Caco-2 (cell line): Measurements from ENCODE around the gene PARD3. TPM values are rescaled to one million over a fixed set of nuclear protein-coding genes. Genes with fewer than 3 reads are reported as not detected.

ENCODE experiments used
- BruUV-seq: library from RNA; stranded (reverse); fragments of 400-500 nt; replicated peaks from 2 replicates; lab custom pipeline; 2021; lab: Mats Ljungman, UMichigan
- CTCF ChIA-PET: fragments of 300-600 bp; sonication (Branson Sonifier 250); formaldehyde crosslinking; loops from one replicate; lab custom pipeline; 2022; ENCODE audit warnings: antibody characterized with exemption; lab: Charles Lee
- POLR2A ChIA-PET: fragments of 300-600 bp; sonication (Branson Sonifier 250); formaldehyde crosslinking; loops from one replicate; lab custom pipeline; 2022; ENCODE audit warnings: antibody characterized with exemption; lab: Charles Lee
- DNase-seq, 2 experiments: peaks; one replicate each; pipeline versions ENCODE4 v3.0.0 to v3.0.0-alpha.2; 2020 to 2022
- H3K27me3 ChIP-seq: replicated peaks from 2 replicates; pipeline ENCODE4 v1.6.0; 2011; ENCODE audit warnings: low read length; ENCODE audit not compliant: control insufficient read depth, insufficient read depth
- H3K36me3 ChIP-seq: 2 replicates; pipeline ENCODE4 v1.5.1; 2011; ENCODE audit warnings: low read length; ENCODE audit not compliant: control insufficient read depth, insufficient read depth
- H3K4me1 ChIP-seq: fragments of 250-450 bp; sonication (Bioruptor Pico); 2 replicates; pipeline ENCODE4 v1.5.1; 2020; ENCODE audit warnings: mild to moderate bottlenecking
- H3K4me3 ChIP-seq: 2 replicates; pipeline ENCODE4 v1.5.1; 2011; ENCODE audit warnings: low read depth, mild to moderate bottlenecking, control low read depth, low read length
- H3K9me3 ChIP-seq: fragments of 250-450 bp; sonication (Bioruptor Pico); 2 replicates; pipeline ENCODE4 v1.5.1; 2020; ENCODE audit warnings: mild to moderate bottlenecking, moderate library complexity
- H3K27ac Mint-ChIP-seq: one replicate; pipeline ENCODE4 v1.8.0; 2022; ENCODE audit warnings: mixed read lengths; ENCODE audit not compliant: unreplicated experiment
- H3K27me3 Mint-ChIP-seq: one replicate; pipeline ENCODE4 v1.8.0; 2022; ENCODE audit warnings: mixed read lengths; ENCODE audit not compliant: insufficient read depth, unreplicated experiment
- H3K36me3 Mint-ChIP-seq: one replicate; pipeline ENCODE4 v1.8.0; 2022; ENCODE audit warnings: mild to moderate bottlenecking, mixed read lengths; ENCODE audit not compliant: insufficient read depth, unreplicated experiment
- H3K4me1 Mint-ChIP-seq: one replicate; pipeline ENCODE4 v1.8.0; 2022; ENCODE audit warnings: low read depth, mixed read lengths; ENCODE audit not compliant: unreplicated experiment
- H3K4me3 Mint-ChIP-seq: one replicate; pipeline ENCODE4 v1.8.0; 2022; ENCODE audit warnings: mild to moderate bottlenecking, moderate library complexity, mixed read lengths; ENCODE audit not compliant: unreplicated experiment
- H3K9me3 Mint-ChIP-seq: one replicate; pipeline ENCODE4 v1.8.0; 2022; ENCODE audit warnings: mixed read lengths; ENCODE audit not compliant: unreplicated experiment
- CTCF ChIP-seq, 2 experiments: fragments of 200-600 bp in 1 of 2; IDR thresholded peaks; 1 replicate in 1 of 2; 2 replicates in 1 of 2; pipeline versions ENCODE4 v1.5.1 to v1.8.0; 2011 to 2022; ENCODE audit warnings: antibody characterized with exemption in 1 of 2, control low read depth in 1 of 2, inconsistent platforms in 1 of 2, low read depth in 1 of 2, low read length in 1 of 2, mild to moderate bottlenecking in 1 of 2, moderate library complexity in 1 of 2; ENCODE audit not compliant: insufficient read depth in 1 of 2, severe bottlenecking in 1 of 2, unreplicated experiment in 1 of 2
- intact Hi-C: fragments of 100-400 bp; cut with micrococcal nuclease; formaldehyde crosslinking; loops from one replicate; pipeline ENCODE4 v1.10.0; 2022; ENCODE audit not compliant: unreplicated experiment
- total RNA-seq: library from RNA; stranded (reverse); gene quantifications from 2 replicates; pipeline ENCODE4 v1.2.3, GENCODE V29; 2022

The PARD3 gene
- total RNA-seq, 1 experiment from 2014 or later, result 80.7 TPM

- no peak overlapping the region for H3K4me3 Mint-ChIP-seq
- H3K36me3 Mint-ChIP-seq, result no peaks in the 10 kb centered on the region
- H3K9me3 ChIP-seq, result no peaks in the 10 kb centered on the region
- no peak for TF ChIP-seq CTCF (IDR thresholded peaks at IDR 0.05; ENCODE audit: insufficient read depth in 1 of 2, low read depth in 1 of 2, low read length in 1 of 2, severe bottlenecking in 1 of 2, unreplicated experiment in 1 of 2)
- intact Hi-C loops, result loop anchor here (5.0 kb wide), 2 partner anchors 63 to 288 kb away; no protein-coding TSS in a partner anchor
- H3K9me3 Mint-ChIP-seq, result no peaks in the 10 kb centered on the region
- peaks cover 29% of the 10 kb centered on the region for H3K4me1 Mint-ChIP-seq
- no peak overlapping the region for H3K27ac Mint-ChIP-seq
- no peaks in the 10 kb centered on the region for H3K27me3 ChIP-seq
- no peak for DNase-seq
- no peaks in the 10 kb centered on the region for H3K36me3 ChIP-seq
- H3K4me1 ChIP-seq, result peaks cover 15% of the 10 kb centered on the region
- no peak overlapping the region for H3K4me3 ChIP-seq
- POLR2A ChIA-PET, result no interaction called here
- BruUV-seq, result no TSS peak
- H3K27me3 Mint-ChIP-seq, result no peaks in the 10 kb centered on the region
- CTCF ChIA-PET, result no interaction called here
Measured at GRCh38 chr10:34669079-34669478, 146.0 kb downstream of the PARD3 start.

GRCh38 chr10:34667177-34667576, 147.9 kb downstream of the PARD3 start:
- peak in 1 of 2 experiments; percentile 38 for DNase-seq
- H3K9me3 ChIP-seq, result no peaks in the 10 kb centered on the region
- intact Hi-C loops, result loop anchor here (2.0 to 5.0 kb wide), 3 partner anchors 65 to 290 kb away; no protein-coding TSS in a partner anchor
- no peaks in the 10 kb centered on the region for H3K27me3 ChIP-seq
- H3K27me3 Mint-ChIP-seq, result no peaks in the 10 kb centered on the region
- H3K4me3 Mint-ChIP-seq, result no peak overlapping the region
- CTCF ChIA-PET, result interaction anchor here (1.7 to 2.3 kb wide), 2 partner anchors 65 to 319 kb away, joined by 8 to 13 read pairs; no protein-coding TSS in a partner anchor
- peak overlapping the region; percentile 26 for H3K27ac Mint-ChIP-seq
- peaks cover 15% of the 10 kb centered on the region for H3K4me1 ChIP-seq
- H3K4me1 Mint-ChIP-seq, result peaks cover 29% of the 10 kb centered on the region
- H3K9me3 Mint-ChIP-seq, result no peaks in the 10 kb centered on the region
- no peak overlapping the region for H3K4me3 ChIP-seq
- no peaks in the 10 kb centered on the region for H3K36me3 ChIP-seq
- BruUV-seq, result no TSS peak
- POLR2A ChIA-PET, result no interaction called here
- no peaks in the 10 kb centered on the region for H3K36me3 Mint-ChIP-seq
- TF ChIP-seq CTCF (IDR thresholded peaks at IDR 0.05; ENCODE audit: insufficient read depth in 1 of 2, low read depth in 1 of 2, low read length in 1 of 2, severe bottlenecking in 1 of 2, unreplicated experiment in 1 of 2), result no peak

DNA sequence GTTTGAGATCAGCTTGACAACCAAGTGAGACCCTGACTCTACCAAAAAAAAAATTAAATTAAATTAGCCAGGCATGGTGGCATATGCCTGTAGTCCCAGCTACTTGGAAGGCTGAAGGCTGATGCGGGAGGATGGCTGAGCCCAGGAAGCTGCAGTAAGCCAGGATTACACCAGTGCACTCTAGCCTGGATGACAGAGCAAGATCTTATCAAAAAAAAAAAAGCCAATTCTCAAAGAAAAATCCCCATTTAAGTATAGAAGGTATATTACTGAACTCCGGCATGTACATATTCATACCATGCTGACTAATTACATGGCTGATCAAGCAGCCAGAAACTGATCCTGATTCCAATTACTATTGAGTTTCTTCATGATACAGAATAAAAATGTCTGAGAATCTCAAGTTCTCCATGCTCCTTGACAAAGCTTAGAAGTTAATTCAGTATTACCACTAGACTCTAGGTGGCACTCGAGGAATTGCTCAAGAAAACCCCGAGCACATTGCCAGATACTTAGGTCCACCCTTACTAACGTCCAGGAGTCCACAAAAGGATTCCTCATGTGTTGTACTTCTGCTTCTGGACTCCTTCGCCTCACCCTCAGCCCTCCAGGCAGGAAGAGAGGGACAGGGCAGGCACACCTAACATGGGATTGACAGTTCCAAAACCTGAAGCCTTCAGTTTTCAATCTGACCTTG, 148.9 kb downstream of the PARD3 start:
- peak; percentile 62 to 65 for DNase-seq
- Mint-ChIP-seq H3K4me1 (peaks cover 29% of the 10 kb centered on the region), H3K4me3 (no peak overlapping the region), H3K36me3 (no peaks in the 10 kb centered on the region), H3K27ac (peak overlapping the region; percentile 26), H3K9me3 (no peaks in the 10 kb centered on the region), H3K27me3 (no peaks in the 10 kb centered on the region)
- intact Hi-C loops, result loop anchor here (1.0 to 5.0 kb wide), 4 partner anchors 66 to 328 kb away; no protein-coding TSS in a partner anchor
- Histone ChIP-seq H3K27me3 (no peaks in the 10 kb centered on the region), H3K4me1 (peaks cover 15% of the 10 kb centered on the region), H3K4me3 (no peak overlapping the region), H3K9me3 (no peaks in the 10 kb centered on the region), H3K36me3 (no peaks in the 10 kb centered on the region)
- peak; percentile 26 to 63 for TF ChIP-seq CTCF (IDR thresholded peaks at IDR 0.05; ENCODE audit: insufficient read depth in 1 of 2, low read depth in 1 of 2, low read length in 1 of 2, severe bottlenecking in 1 of 2, unreplicated experiment in 1 of 2)
- POLR2A ChIA-PET, result no interaction called here
- BruUV-seq, result no TSS peak
- CTCF ChIA-PET, result interaction anchor here (0.5 to 2.3 kb wide), 9 partner anchors 8 to 328 kb away, joined by 3 to 13 read pairs (median 4); no protein-coding TSS in a partner anchor
